C4-2B (cell line): ENCODE measurements around the gene NUDT1.

Experiments used
- H3K27ac ChIP-seq: fragments of 450-650 bp; 2 replicates; pipeline ENCODE4 v1.5.1; 2017
- ZFX ChIP-seq: fragments of 450-650 bp; IDR thresholded peaks from 2 replicates; pipeline ENCODE4 v1.6.1; 2017
- TF ChIP-seq, protein P1 (sequence below): fragments of 450-650 bp; conservative IDR thresholded peaks from 2 replicates; pipeline ENCODE4 v1.5.1; 2017; ENCODE audit warnings: mild to moderate bottlenecking

Gene NUDT1

DNA sequence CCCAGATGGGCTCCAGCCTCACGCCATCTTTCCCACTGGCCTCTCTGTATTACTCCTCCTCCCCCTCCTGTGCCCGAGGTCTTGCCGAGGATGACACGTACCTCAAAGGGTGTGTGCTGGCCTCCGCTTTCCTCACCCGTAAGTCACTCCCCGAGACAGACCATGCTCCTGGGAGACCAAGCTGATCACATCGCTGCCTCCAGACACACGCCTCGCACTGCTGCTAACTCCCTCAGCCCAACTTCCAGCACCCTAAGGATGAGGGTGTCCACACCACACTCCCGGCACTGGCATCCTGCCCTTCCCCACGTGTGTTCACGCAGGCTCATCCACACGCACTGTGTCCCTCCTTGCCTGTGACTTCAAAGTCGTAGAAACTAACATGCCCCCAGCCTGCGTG is 33.3 kb upstream of the NUDT1 start:
- H3K27ac ChIP-seq: no peak overlapping the region
- TF ChIP-seq, protein P1, sequence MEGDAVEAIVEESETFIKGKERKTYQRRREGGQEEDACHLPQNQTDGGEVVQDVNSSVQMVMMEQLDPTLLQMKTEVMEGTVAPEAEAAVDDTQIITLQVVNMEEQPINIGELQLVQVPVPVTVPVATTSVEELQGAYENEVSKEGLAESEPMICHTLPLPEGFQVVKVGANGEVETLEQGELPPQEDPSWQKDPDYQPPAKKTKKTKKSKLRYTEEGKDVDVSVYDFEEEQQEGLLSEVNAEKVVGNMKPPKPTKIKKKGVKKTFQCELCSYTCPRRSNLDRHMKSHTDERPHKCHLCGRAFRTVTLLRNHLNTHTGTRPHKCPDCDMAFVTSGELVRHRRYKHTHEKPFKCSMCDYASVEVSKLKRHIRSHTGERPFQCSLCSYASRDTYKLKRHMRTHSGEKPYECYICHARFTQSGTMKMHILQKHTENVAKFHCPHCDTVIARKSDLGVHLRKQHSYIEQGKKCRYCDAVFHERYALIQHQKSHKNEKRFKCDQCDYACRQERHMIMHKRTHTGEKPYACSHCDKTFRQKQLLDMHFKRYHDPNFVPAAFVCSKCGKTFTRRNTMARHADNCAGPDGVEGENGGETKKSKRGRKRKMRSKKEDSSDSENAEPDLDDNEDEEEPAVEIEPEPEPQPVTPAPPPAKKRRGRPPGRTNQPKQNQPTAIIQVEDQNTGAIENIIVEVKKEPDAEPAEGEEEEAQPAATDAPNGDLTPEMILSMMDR: no peak
- TF ChIP-seq ZFX: no peak

DNA sequence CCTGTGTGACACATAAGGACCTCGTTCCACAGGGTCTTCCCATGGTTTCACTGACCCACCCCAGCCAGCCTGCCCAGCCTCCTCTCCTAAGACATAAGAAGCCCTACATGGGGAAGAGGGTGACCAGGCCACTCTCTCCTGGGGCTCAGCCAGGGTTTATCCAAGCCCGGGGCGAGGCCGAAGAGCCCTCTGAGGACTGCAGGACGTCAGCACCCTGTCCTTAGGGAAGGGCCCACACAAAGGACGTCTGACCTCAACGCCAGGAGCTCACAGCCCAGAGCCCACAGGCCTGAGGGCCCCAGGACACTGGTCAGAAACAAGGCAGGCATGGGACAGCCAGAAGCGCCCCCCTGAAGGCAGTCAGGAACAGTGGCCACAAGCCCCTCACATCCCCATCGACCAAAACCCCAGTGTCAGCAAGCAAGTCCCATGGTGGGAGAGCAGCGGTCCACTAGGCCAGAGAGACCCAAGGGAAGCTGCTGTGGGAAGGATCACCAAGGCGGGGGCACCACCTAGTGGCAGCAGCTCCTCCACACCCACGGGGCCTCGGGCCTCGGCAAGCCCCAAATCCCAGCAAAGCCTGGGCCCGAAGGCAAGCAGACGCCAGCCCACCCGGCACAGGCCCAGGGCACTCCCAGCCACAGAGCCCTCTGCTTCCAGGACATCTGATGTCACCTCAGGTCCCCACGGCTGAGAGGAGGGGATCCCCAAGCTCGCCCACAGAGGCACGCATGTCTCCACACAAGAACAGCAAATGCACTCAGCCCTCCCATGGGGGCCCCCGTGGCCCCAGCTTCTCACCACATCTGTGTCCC is 32.7 kb upstream of the NUDT1 start:
- H3K27ac ChIP-seq: no peak overlapping the region
- TF ChIP-seq ZFX: no peak
- TF ChIP-seq, protein P1: no peak; the same call in 1 of the 2 replicates

DNA sequence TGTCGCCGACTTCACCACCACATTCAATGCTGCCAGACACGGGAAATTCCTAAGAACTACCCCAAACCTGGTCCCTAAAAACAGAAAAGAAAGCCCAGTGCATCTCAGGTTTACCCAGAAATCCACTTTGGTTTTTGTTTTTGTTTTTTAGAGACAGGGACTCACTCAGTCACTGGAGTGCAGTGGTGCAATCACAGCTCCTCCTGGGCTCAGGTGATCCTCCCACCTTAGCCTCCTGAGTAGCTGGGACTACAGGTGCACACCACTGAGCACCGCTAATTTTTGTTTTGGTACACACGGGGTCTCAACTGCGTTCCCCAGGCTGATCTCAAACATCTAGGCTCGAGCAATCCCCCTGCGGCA is 32.1 kb upstream of the NUDT1 start:
- TF ChIP-seq, protein P1: no peak
- no peak for TF ChIP-seq ZFX
- H3K27ac ChIP-seq: no peak overlapping the region

DNA sequence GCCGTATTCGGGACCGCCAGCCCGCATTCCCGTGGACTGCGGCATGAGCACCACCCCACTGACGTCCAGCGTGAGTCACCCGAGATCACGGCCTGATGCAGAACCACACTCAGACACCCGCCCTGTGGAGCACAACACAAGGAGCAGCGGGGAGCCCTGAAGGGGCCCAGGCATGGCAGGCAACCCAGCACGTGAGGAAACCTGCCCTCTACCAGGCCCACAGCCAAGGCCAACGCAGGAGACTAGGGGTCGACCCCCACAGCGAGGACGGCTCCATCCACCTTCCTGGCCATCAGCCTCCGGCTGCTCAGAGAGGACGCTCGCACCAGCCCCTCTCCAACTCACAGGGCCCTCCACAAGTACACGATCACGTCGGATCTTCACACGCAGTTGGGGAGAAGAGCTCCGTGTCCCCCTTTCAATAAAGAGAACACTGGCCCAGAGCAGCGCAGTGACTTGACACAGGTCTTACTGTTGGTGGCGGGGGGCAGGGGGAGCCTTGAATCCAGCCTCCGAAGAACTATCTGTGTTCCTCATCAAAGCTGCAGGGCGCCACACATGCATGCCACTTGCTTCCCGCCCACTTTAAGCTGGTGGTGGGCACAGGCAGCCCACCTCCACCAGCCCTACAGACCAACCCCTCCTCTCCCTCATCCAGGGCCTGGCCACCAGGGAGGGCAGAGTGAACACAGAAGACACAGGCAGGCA is 31.3 kb upstream of the NUDT1 start:
- TF ChIP-seq ZFX: no peak
- TF ChIP-seq, protein P1: no peak
- no peak overlapping the region for H3K27ac ChIP-seq

DNA sequence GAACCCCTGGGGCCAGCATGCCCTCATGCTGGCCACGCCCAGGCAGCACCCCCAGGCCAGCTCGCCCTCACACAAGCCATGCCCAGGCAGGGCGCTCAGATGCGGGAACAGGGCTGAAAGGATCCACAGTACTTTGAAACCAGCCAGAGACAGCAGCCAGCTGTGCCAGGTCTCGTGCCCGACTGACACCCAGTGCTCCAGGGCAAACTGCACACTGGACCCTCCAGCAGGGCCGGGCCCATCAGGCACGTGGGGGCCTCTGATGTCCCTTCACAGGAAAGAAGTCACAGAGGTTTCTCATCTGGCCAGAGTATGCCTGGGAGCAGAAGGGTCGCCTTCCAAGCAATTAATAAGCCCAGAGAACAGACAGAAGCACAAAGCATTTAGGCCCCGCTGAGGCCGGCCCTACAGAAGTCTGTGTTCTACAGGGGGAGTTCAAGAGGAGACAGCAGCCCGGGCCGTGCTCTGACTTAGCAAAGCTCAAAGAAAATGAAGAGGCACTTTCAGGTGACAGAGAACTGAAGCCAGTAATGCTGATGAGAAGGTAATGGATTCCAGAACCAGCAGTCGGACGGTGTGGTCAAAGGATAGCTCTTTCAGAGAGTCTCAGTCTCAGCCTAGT is 30.7 kb upstream of the NUDT1 start:
- no peak overlapping the region for H3K27ac ChIP-seq
- TF ChIP-seq ZFX: no peak
- TF ChIP-seq, protein P1: no peak

DNA sequence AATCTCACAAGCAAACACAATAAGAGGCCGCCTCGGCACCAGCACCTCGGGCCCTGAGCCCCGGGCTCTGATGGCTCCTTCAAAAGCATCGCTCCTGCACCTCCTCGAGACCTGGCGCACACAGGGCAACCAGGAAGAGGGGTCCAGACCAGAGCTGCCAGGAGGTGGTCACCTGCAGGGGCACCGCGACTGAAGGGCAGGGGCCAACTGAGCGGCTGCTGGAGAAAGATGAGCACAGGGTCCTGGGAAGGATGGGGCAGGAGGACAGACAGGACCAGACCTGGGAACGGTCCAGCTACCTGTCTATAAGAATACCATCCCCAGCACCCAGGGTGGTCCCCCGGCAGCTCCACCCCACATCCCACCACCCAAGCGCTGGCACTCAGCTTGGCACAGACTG is 30.1 kb upstream of the NUDT1 start:
- TF ChIP-seq, protein P1: no peak
- no peak for TF ChIP-seq ZFX
- no peak overlapping the region for H3K27ac ChIP-seq

DNA sequence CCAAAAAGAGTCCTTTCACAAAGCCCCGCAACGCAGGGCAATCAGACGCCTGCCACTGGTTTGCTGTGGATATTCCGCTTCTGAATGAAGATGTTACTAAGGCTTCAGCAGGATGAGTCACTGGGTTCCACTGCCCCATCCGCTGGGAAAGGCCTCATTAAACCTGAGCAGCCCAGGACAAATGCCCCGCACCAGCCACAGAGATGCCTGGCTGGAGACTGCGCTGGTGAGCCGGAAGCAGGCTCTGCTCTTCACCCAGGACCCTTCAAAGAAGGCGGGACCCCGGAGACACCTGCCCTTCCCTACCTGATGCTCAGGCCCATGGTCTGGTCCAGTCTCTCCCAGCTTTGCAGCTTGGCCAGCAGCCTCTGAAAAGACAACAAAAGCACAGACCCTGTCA is 29.1 kb upstream of the NUDT1 start:
- TF ChIP-seq ZFX: no peak
- TF ChIP-seq, protein P1: no peak
- no peak overlapping the region for H3K27ac ChIP-seq
